H9 (cell line): Measurements from ENCODE around the gene CYTH4. TPM values are rescaled to one million over a fixed set of nuclear protein-coding genes. Genes with fewer than 3 reads are reported as not detected.

Source experiments
- DNase-seq: peaks from one replicate; pipeline ENCODE4 v3.0.0-alpha.2; 2017
- H2AFZ ChIP-seq: one replicate; pipeline ENCODE4 v1.6.1; 2013; ENCODE audit warnings: mild to moderate bottlenecking, low read length, control low read depth, moderate library complexity
- H2AK5ac ChIP-seq: 2 replicates; pipeline ENCODE4 v1.6.1; 2013; ENCODE audit warnings: low read length, control low read depth, mixed read lengths; ENCODE audit not compliant: insufficient read length
- H2BK120ac ChIP-seq: one replicate; pipeline ENCODE4 v1.6.1; 2013; ENCODE audit warnings: low read depth, mild to moderate bottlenecking, low read length, control low read depth, inconsistent platforms; ENCODE audit not compliant: poor library complexity, severe bottlenecking
- H2BK12ac ChIP-seq: 2 replicates; pipeline ENCODE4 v1.6.1; 2013; ENCODE audit warnings: low read length, control low read depth, mixed read lengths, low read depth; ENCODE audit not compliant: insufficient read length
- H2BK15ac ChIP-seq: 2 replicates; pipeline ENCODE4 v1.6.1; 2013; ENCODE audit warnings: low read depth, low read length, control low read depth
- H2BK20ac ChIP-seq: one replicate; pipeline ENCODE4 v1.6.1; 2013; ENCODE audit warnings: low read depth, mild to moderate bottlenecking, low read length, control low read depth, inconsistent platforms; ENCODE audit not compliant: poor library complexity, severe bottlenecking
- H2BK5ac ChIP-seq: 2 replicates; pipeline ENCODE4 v1.6.1; 2013; ENCODE audit warnings: low read length, control low read depth, mixed read lengths; ENCODE audit not compliant: insufficient read length
- H3K14ac ChIP-seq: 2 replicates; pipeline ENCODE4 v1.6.1; 2013; ENCODE audit warnings: low read length, control low read depth; ENCODE audit not compliant: insufficient read depth
- H3K18ac ChIP-seq: 2 replicates; pipeline ENCODE4 v1.6.1; 2013; ENCODE audit warnings: low read depth, mild to moderate bottlenecking, mixed read lengths, low read length, control low read depth; ENCODE audit not compliant: insufficient read length
- H3K23ac ChIP-seq: 2 replicates; pipeline ENCODE4 v1.6.1; 2013; ENCODE audit warnings: low read length, control low read depth, mixed read lengths, low read depth; ENCODE audit not compliant: insufficient read length
- H3K23me2 ChIP-seq: 2 replicates; pipeline ENCODE4 v1.6.1; 2013; ENCODE audit warnings: low read depth, mild to moderate bottlenecking, mixed read lengths, low read length, control low read depth; ENCODE audit not compliant: insufficient read length, poor library complexity, severe bottlenecking
- H3K27ac ChIP-seq: 2 replicates; pipeline ENCODE4 v1.5.1; 2013; ENCODE audit warnings: low read length, control low read depth, mixed read lengths, low read depth; ENCODE audit not compliant: insufficient read length
- H3K27me3 ChIP-seq: 2 replicates; pipeline ENCODE4 v1.6.1; 2013; ENCODE audit warnings: low read length, control low read depth, inconsistent platforms; ENCODE audit not compliant: insufficient read depth
- H3K4ac ChIP-seq: 2 replicates; pipeline ENCODE4 v1.6.1; 2013; ENCODE audit warnings: low read depth, mild to moderate bottlenecking, control low read depth, inconsistent platforms, low read length, moderate library complexity
- H3K4me1 ChIP-seq: 2 replicates; pipeline ENCODE4 v1.6.1; 2013; ENCODE audit warnings: low read length, control low read depth, inconsistent platforms; ENCODE audit not compliant: insufficient read depth
- H3K4me2 ChIP-seq: 2 replicates; pipeline ENCODE4 v1.6.1; 2013; ENCODE audit warnings: low read length, control low read depth, mixed read lengths; ENCODE audit not compliant: insufficient read length, insufficient read depth
- H3K56ac ChIP-seq: 2 replicates; pipeline ENCODE4 v1.6.1; 2013; ENCODE audit warnings: low read depth, mild to moderate bottlenecking, mixed read lengths, low read length, control low read depth; ENCODE audit not compliant: insufficient read length
- H3K79me1 ChIP-seq: 2 replicates; pipeline ENCODE4 v1.6.1; 2013; ENCODE audit warnings: low read depth, mild to moderate bottlenecking, moderate library complexity, low read length, control low read depth, inconsistent platforms; ENCODE audit not compliant: insufficient read depth, poor library complexity, severe bottlenecking
- H3K79me2 ChIP-seq: 2 replicates; pipeline ENCODE4 v1.6.1; 2013; ENCODE audit warnings: low read length, control low read depth, inconsistent platforms; ENCODE audit not compliant: insufficient read depth
- H3K9ac ChIP-seq: 2 replicates; pipeline ENCODE4 v1.6.1; 2013; ENCODE audit warnings: low read length, control low read depth, mixed read lengths; ENCODE audit not compliant: insufficient read length; ENCODE audit errors: extremely low read depth
- H3K9me3 ChIP-seq: one replicate; pipeline ENCODE4 v1.6.1; 2013; ENCODE audit warnings: low read depth, low read length, inconsistent platforms; ENCODE audit not compliant: control insufficient read depth
- H3T11ph ChIP-seq: one replicate; pipeline ENCODE4 v1.6.1; 2013; ENCODE audit warnings: mild to moderate bottlenecking, low read length, control low read depth, inconsistent platforms
- H4K20me1 ChIP-seq: one replicate; pipeline ENCODE4 v1.6.1; 2013; ENCODE audit not compliant: control insufficient read depth, insufficient read length, insufficient read depth
- H4K5ac ChIP-seq: 2 replicates; pipeline ENCODE4 v1.6.1; 2013; ENCODE audit warnings: low read depth, mild to moderate bottlenecking, mixed read lengths, low read length, control low read depth; ENCODE audit not compliant: insufficient read length
- H4K8ac ChIP-seq: replicated peaks from 2 replicates; pipeline ENCODE4 v1.6.1; 2013; ENCODE audit warnings: low read length, control low read depth, mixed read lengths, low read depth; ENCODE audit not compliant: insufficient read length
- H4K91ac ChIP-seq: 2 replicates; pipeline ENCODE4 v1.6.1; 2013; ENCODE audit warnings: low read depth, mild to moderate bottlenecking, moderate library complexity, mixed read lengths, low read length, control low read depth; ENCODE audit not compliant: insufficient read length
- H3K27ac Mint-ChIP-seq, 3 experiments: 2 replicates in 2 of 3; 3 replicates in 1 of 3; pipeline ENCODE4 v1.8.0; 2020 to 2021; ENCODE audit warnings: mixed read lengths in 3 of 3, mild to moderate bottlenecking in 1 of 3, moderate library complexity in 1 of 3
- H3K27me3 Mint-ChIP-seq: 2 replicates; pipeline ENCODE4 v1.8.0; 2021; ENCODE audit warnings: low read depth, mild to moderate bottlenecking, moderate library complexity, mixed read lengths
- H3K36me3 Mint-ChIP-seq, 3 experiments: 2 replicates in 2 of 3; 3 replicates in 1 of 3; pipeline ENCODE4 v1.8.0; 2020 to 2021; ENCODE audit warnings: low read depth in 3 of 3, mixed read lengths in 3 of 3; ENCODE audit not compliant: insufficient read depth in 1 of 3
- H3K4me1 Mint-ChIP-seq, 2 experiments: 2 replicates each; pipeline ENCODE4 v1.8.0; 2020; ENCODE audit warnings: mixed read lengths in 2 of 2
- H3K4me3 Mint-ChIP-seq, 2 experiments: 2 replicates in 1 of 2; 3 replicates in 1 of 2; pipeline ENCODE4 v1.8.0; 2020 to 2021; ENCODE audit warnings: mild to moderate bottlenecking in 2 of 2, mixed read lengths in 2 of 2, moderate library complexity in 1 of 2
- H3K9me3 Mint-ChIP-seq, 2 experiments: 2 replicates in 1 of 2; 3 replicates in 1 of 2; pipeline ENCODE4 v1.8.0; 2020; ENCODE audit warnings: mild to moderate bottlenecking in 2 of 2, mixed read lengths in 2 of 2, moderate library complexity in 1 of 2
- CTCF ChIP-seq: fragments of 200-600 bp; sonication (generic); conservative IDR thresholded peaks from 3 replicates; pipeline ENCODE4 v1.8.0; 2021; ENCODE audit warnings: antibody characterized with exemption, mild to moderate bottlenecking
- WGBS: extraction: QIAGEN DNeasy Blood & Tissue Kit; methylation state at CpG from one replicate; pipeline ENCODE4 v1.1.7; 2013; ENCODE audit warnings: missing lambda C conversion rate, low lambda C conversion rate, mixed read lengths; ENCODE audit not compliant: insufficient read length; ENCODE audit errors: extremely low coverage; 5-methylcytosine and 5-hydroxymethylcytosine counted together
- total RNA-seq: library from RNA; stranded (reverse); gene quantifications from 2 replicates; pipeline ENCODE4 v1.2.1, GENCODE V29; 2021

The CYTH4 gene
- total RNA-seq, 1 experiment from 2014 or later, result not detected

- H3K4me1 Mint-ChIP-seq, result peaks cover 13 to 27% of the 10 kb centered on the region in 2 experiments
- H3K56ac ChIP-seq, result no peak overlapping the region
- no peak overlapping the region for H2BK20ac ChIP-seq
- no peak overlapping the region for H3K18ac ChIP-seq
- TF ChIP-seq CTCF, result no peak
- H4K91ac ChIP-seq, result no peak overlapping the region
- DNase-seq, result no peak
- H3K9ac ChIP-seq, result no peak overlapping the region
- no peak overlapping the region for H2BK5ac ChIP-seq
- peaks cover 43% of the 10 kb centered on the region for H3K27me3 Mint-ChIP-seq
- no peak overlapping the region for H3K23ac ChIP-seq
- no peak overlapping the region for H2AK5ac ChIP-seq
- H4K20me1 ChIP-seq, result no peaks in the 10 kb centered on the region
- no peaks in the 10 kb centered on the region; the same call in 1 of the 2 replicates for H3K4me1 ChIP-seq
- H2BK15ac ChIP-seq, result no peak overlapping the region
- no peaks in the 10 kb centered on the region for H3K79me2 ChIP-seq
- H3K14ac ChIP-seq, result no peak overlapping the region
- H2AFZ ChIP-seq, result no peak overlapping the region
- H4K8ac ChIP-seq, result no peak overlapping the region
- no peaks in the 10 kb centered on the region; a peak in 1 of 7 replicates for H3K36me3 Mint-ChIP-seq
- H3K27ac ChIP-seq, result no peak overlapping the region
- no CpG with 5 or more reads among the region's 7 CpGs for WGBS
- H3K4me3 Mint-ChIP-seq, result no peak overlapping the region
- no peak overlapping the region for H3K4me2 ChIP-seq
- no peak overlapping the region for H3K27ac Mint-ChIP-seq
- H4K5ac ChIP-seq, result no peak overlapping the region
- peaks cover 5 to 7% of the 10 kb centered on the region in 2 experiments; a peak in 3 of 5 replicates for H3K9me3 Mint-ChIP-seq
- no peaks in the 10 kb centered on the region for H3K27me3 ChIP-seq
- no peak overlapping the region for H3K4ac ChIP-seq
- no peaks in the 10 kb centered on the region for H3K9me3 ChIP-seq
- H3K23me2 ChIP-seq, result no peaks in the 10 kb centered on the region
- H3K79me1 ChIP-seq, result no peaks in the 10 kb centered on the region
- H2BK12ac ChIP-seq, result no peak overlapping the region
- no peak overlapping the region for H2BK120ac ChIP-seq
- H3T11ph ChIP-seq, result no peak overlapping the region
These were observed 6.2 kb downstream of the CYTH4 start for GRCh38 chr22:37288521-37288920.
